Ureter (tissue), 1 donor: ENCODE results near the gene GATA1. TPM values are rescaled to one million over a fixed set of nuclear protein-coding genes. Genes with fewer than 3 reads are reported as not detected.
A peak's percentile ranks its signal among the peaks of the same experiment; 100 is the strongest.

Experiments
- DNase-seq: peaks from one replicate; pipeline ENCODE4 v3.0.0-alpha.2; 2020; ENCODE audit warnings: low spot score
- total RNA-seq: library from RNA; stranded (reverse); gene quantifications from one replicate; pipeline ENCODE4 v1.2.4, GENCODE V29; 2023
- donor health status: DM: yes; HTN: yes; CAD: no.

Gene GATA1
- total RNA-seq: not detected

DNA sequence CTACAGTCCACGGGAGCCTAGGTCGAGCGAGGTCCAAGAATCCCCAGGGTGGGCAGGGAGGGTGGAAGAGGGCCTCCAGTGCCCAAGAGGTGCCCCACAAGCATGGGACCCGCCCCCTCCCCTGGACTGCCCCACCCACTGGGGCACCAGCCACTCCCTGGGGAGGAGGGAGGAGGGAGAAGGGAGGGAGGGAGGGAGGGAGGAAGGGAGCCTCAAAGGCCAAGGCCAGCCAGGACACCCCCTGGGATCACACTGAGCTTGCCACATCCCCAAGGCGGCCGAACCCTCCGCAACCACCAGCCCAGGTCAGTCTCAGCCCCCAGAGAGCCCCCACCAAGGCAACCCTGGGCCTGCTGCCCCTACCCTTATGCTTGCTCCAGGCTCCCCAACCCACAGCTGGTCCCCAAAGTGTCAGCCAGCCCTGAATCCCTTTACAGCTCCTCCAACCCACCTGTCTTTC lies at the start of gene GATA1:
Gene GATA1 (plus strand): TSS at position 250 of the 460 bp plus-strand sequence. CDS start 4,520 bp downstream, outside the sequence.
- DNase-seq: no peak

- DNase-seq: no peak
Observed at GRCh38 chrX:48736878-48737212, 49.5 kb upstream of the GATA1 start.

DNA sequence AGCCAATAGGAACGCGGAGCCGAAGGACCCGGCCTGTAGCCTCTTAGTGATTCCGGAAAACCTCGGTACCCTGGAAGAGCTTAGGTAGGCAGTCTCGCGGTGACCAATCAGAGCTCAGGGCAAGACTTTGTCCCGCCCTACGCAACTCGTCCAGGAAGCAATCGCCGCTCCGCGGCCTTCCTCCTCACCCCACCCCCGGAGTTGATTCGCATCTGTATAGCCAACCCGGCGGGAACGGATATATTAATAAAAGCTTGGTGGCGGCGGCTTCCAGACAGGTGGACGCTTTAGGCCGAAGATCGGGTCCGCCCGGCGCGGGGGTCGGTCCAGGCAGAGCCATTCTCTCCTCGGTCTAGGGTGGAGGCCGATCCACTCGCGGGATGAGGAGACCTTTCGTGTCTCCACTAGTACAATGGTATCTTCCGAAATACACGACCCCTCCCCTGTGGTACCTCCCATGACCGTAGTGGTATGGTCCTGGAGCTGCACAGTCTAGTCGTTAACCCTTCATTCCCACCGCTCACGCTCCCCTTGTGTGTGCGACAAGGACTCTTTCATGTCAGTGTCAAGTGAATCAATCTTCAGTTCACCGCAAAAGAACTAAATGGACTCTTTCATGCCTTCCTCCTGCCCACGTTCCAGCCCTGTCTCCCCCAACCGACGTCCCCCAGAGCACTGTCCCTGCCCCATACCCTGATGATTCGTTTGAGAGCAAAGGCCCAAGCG lies 49.0 kb upstream of the GATA1 start:
- DNase-seq: peak; percentile 93

- DNase-seq: no peak
Observed at GRCh38 chrX:48737940-48738339, 48.5 kb upstream of the GATA1 start.

DNA sequence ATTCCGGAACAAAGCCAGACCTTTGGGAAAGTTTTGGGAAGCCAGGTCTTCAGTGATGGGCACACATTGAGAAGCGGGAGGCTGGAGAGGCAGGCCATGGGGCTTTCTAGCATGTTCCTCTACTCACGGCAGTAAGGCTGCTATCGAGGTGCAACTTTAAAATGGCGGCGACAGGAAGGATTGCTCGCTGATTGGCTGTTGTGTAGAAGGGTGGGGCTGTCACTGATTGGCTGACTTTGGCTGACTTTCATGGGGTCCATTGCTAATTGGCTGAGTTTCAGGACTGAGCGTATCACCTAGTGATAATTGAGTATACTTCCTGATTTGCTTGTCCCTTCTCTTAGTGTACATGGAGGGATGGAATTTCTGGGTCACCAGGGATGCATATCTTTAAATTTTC lies 44.6 kb upstream of the GATA1 start:
- DNase-seq: no peak

DNA sequence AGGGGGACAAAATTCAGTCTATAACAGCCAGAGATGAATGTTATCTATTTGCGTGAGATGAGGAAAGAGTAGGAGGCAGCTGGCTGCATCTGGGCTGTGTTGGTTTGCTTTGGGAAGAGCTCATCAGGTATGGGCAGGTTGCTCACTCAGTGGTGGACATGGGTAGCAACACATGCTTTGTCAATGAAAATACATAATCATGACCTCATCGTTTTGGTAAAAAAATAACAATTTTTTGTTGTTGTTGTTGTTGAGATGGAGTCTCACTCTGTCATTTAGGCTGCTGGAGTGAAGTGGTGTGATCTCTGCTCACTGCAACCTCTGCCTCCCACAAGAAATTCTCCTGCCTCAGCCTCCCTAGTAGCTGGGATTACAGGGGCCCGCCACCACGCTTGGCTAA lies 41.2 kb upstream of the GATA1 start:
- DNase-seq: no peak

DNA sequence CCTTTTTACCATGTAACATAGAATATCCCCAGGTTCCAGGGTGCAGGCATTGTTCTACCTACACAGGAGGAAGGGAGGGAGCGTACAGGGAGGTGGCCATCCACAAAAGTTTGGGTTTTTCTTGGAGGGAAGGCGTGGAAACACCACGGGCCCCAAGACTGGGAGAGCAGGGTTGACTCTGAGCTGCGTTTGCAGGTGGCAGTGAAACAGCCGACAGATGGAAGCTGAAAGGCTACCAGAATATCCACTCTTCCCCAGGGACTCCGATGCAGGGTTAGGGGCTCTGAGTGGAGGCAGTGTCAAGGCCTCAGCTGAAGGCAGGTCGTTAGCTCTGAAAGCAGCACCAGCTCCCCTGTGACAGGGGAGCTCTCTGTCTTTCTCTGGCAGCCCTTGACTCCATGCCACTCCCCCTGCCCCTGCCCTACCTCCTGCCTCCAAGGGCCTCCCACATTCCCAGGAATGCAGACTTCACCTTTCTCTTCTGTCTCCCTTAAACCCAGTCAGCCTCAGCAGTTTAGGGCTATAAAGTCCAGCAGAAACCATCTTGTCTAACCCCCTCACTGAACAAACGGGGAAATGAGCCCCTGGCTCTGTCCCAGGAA lies 38.9 kb upstream of the GATA1 start:
- no peak for DNase-seq

DNA sequence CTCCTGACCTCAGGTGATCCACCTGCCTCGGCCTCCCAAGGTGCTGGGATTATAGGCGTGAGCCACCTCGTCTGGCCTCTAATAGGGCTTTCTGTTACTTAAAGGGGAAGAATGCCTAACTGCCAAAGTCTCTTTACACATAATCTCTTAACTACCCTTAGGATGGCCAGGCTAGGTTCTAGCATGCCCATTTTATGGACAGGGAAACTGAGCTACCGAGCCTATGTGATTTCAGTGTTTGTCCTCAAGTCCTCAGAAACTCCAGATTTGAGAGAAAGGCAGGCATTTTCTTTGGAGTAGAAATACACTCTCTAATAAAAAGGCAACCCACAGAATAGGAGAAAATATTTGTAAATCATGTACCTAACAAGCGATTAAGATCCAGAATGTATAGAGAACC lies 37.2 kb upstream of the GATA1 start:
- no peak for DNase-seq

DNA sequence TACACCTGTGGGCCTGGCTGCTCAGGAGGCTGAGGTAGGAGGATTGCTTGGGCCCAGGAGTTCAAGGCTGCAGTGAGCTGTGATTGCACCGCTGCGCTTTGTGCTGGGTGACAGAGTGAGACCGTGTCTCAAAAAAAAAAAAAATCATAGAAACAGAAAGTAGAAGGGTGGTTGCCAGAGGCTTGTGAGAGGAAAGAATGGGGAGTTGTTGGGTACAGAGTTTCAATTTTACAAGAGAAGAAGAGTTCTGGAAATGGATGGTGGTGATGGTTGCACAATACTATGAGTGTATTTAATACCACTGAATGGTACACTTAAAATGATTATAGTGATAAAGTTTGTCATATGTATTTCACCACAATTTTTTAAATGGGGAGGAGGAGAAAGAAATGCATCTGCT lies 35.0 kb upstream of the GATA1 start:
- no peak for DNase-seq

- DNase-seq: no peak
Observed at GRCh38 chrX:48752498-48752897, 33.9 kb upstream of the GATA1 start.

DNA sequence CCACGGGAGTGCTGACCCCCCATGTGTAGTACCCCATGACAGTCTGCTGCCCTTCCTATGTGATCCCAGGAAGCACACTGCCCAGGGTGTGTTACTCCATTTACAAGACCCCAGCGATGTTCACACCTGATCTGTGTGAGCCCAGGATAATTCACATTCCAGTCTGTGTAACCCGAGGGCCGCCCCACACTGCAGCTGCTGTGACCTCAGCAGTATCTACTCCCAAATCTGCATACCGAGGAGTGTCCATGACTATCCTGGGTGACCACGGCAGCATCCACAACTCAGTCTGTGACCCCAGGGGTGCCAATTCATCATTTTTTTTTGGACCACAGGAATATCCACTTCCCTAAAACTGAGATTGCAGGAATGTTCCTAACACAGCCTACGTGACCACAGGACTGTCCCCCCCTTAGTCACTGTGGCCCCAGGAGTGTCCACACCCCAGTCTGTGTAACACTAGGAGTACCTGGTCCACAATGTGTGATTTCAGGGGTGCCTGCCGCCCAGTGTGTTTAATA lies 32.6 kb upstream of the GATA1 start:
- no peak for DNase-seq

GRCh38 chrX:48754238-48754637 lies 32.2 kb upstream of the GATA1 start:
- DNase-seq: no peak

DNA sequence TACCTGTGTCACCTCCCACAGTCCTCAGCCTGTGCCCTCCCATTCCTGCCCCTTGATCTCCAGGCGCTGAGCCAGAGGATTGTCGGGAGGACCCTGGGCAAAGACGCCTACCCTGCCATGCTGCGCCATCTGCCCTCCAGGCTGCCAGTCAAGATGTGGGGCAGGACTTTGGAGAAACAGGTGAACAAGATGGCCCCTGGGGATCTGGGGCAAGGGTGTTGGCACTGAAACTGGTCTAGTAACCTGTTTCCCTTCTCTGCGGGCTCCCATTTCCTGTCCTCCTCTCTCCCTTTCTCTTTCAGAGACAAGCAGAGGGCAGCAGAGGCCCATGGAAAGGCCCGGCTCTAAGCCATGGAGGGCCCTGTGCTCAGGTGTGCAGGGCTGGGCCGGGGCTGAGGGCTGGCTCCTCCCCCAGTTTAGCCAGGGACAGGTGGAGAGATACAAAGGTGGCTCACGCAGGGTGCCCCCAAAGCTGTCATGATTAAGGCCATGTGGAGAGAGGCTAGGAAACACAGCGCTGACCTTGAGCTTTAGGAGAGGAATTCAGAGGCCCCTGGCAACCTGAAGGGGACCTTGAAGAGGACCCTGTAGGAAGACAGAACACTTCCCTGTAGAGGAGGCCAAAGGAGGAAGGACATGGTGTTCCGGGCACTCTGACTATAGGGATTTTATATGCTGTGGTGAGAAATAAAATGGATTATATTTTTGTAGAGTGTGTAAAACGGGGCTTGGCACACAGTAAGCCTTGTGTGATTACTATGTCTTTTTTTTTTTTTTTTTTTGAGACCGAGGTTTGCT lies 24.5 kb upstream of the GATA1 start, which contains the start of gene GLOD5:
Gene GLOD5 (plus strand): TSS at position 74 of the 798 bp plus-strand sequence. CDS start 44 bp downstream, at position 118.
- DNase-seq: peak; percentile 76

GRCh38 chrX:48769230-48769629 lies 17.2 kb upstream of the GATA1 start:
- DNase-seq: no peak

GRCh38 chrX:48770296-48770695 lies 16.1 kb upstream of the GATA1 start:
- no peak for DNase-seq

DNA sequence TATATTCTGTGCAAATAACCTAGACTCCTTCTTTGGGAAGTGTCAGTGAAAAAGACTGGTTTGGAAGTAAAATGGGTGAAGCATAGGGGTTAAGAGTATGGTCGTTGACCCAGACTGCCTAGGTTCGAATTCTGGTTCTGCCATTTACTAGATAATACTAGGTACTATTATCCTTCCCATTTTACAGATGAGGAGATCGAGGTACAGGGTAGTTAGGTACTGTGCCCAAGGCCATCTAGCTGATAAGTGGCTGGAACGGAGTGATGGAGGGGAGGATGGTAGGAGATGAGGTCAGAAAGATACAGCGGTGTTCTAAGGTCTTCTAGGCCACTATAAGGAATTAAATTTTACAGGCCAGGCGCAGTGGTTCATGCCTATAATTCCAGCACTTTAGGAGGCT lies 13.8 kb upstream of the GATA1 start:
- no peak for DNase-seq

GRCh38 chrX:48776818-48777439 lies 9.5 kb upstream of the GATA1 start:
- DNase-seq: no peak

- no peak for DNase-seq
Observed at GRCh38 chrX:48779399-48779798, 7.0 kb upstream of the GATA1 start.

GRCh38 chrX:48781705-48782104 lies 4.7 kb upstream of the GATA1 start:
- DNase-seq: no peak

DNA sequence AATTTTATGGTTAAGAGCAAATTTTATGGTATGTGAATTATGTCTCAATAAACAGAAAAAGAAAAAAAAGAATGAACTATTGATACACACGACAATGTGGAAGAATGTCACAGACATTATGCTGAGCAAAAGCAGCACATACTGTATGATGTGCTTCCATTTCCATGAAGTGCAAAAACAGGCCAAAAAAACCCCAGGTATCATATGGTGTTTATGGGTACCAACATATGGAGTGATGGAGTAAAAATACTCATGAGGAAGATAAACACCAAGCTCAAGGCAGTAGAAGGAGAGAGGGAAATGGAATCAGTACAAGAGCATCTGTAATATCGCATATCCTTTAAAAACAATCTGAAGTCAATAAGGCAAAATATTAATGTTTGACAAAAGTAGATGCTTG lies 4.2 kb upstream of the GATA1 start:
- DNase-seq: no peak

DNA sequence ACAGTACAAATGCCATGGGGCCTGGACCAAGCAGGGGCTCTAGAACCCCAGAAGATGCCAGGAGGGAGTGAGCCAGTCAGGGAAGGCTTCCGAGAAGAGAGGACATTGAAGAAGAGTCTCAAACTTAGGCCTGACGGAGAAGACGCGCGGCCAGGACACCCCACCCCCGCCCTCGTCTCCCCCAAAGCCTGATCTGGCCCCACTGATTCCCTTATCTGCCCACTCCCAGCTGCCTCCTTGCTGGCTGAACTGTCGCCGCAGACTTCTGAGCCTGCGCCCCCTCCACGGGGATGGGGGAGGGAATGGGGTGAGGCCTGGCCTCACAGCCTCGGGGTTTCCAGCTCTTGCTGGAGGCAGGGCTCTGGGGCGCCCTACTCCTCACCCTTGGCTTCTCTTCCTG lies 3.6 kb upstream of the GATA1 start:
- no peak for DNase-seq

DNA sequence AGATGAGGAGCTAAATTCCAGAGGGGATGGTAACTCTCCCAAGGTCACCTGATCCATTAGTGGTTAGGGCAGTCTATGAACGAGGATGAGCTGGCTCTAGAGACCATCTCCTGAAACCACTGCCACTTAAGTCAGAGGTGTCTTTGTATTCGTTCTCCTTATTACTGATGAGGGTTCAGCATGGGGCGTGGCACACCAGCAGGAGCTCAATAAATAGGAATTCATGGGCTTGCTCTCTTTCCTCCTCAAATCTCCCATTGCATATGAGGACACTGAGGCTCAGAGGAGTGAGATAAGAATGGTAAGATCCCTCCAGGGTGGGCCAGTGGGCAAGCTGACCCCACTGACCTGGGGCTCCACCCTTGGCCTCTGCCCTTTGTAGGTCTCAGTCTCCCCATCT lies 1.7 kb upstream of the GATA1 start:
- DNase-seq: no peak
